OCI-LY7 (cell line): ENCODE measurements around the gene EIF2AK3. TPM values are rescaled to one million over a fixed set of nuclear protein-coding genes. Genes with fewer than 3 reads are reported as not detected.

ENCODE experiments used
- BruUV-seq: library from RNA; stranded (reverse); fragments of 400-500 nt; replicated peaks from 2 replicates; lab custom pipeline; 2021; lab: Mats Ljungman, UMichigan
- CTCF ChIA-PET: fragments of 300-600 bp; sonication (Branson Sonifier 250); formaldehyde crosslinking; loops from one replicate; lab custom pipeline; 2022; ENCODE audit warnings: antibody characterized with exemption; ENCODE audit not compliant: unreplicated experiment; lab: Charles Lee
- POLR2A ChIA-PET: fragments of 300-600 bp; sonication (Branson Sonifier 250); formaldehyde crosslinking; loops from one replicate; lab custom pipeline; 2022; ENCODE audit warnings: antibody characterized with exemption; lab: Charles Lee
- DNase-seq: peaks from one replicate; pipeline ENCODE4 v3.0.0-alpha.2; 2015; ENCODE audit warnings: low spot score
- H2AFZ ChIP-seq: fragments of 200-600 bp; sonication (generic), shearing (Covaris generic); 2 replicates; pipeline ENCODE4 v1.6.1; 2014; ENCODE audit warnings: mild to moderate bottlenecking, antibody characterized with exemption, low read length, moderate library complexity
- H3K27ac ChIP-seq: fragments of 200-600 bp; sonication (generic); 2 replicates; pipeline ENCODE4 v1.5.1; 2014; ENCODE audit warnings: mixed run types, low read depth, mild to moderate bottlenecking, moderate library complexity, low read length, inconsistent platforms; ENCODE audit not compliant: poor library complexity, severe bottlenecking
- H3K36me3 ChIP-seq: fragments of 200-600 bp; sonication (generic); 2 replicates; pipeline ENCODE4 v1.6.1; 2014; ENCODE audit warnings: mild to moderate bottlenecking, antibody characterized with exemption, low read length, moderate library complexity, mixed read lengths; ENCODE audit not compliant: insufficient read depth
- H3K4me1 ChIP-seq: fragments of 200-600 bp; sonication (generic); 2 replicates; pipeline ENCODE4 v1.5.1; 2014; ENCODE audit warnings: mild to moderate bottlenecking, low read length; ENCODE audit not compliant: insufficient read depth, poor library complexity, severe bottlenecking
- H3K4me2 ChIP-seq: fragments of 200-600 bp; sonication (generic); 2 replicates; pipeline ENCODE4 v1.6.1; 2014; ENCODE audit warnings: mild to moderate bottlenecking, low read length
- H3K4me3 ChIP-seq: fragments of 200-600 bp; sonication (generic); 2 replicates; pipeline ENCODE4 v1.5.1; 2014; ENCODE audit warnings: mild to moderate bottlenecking, low read depth, low read length; ENCODE audit not compliant: poor library complexity, severe bottlenecking
- H3K79me2 ChIP-seq: fragments of 200-600 bp; sonication (generic); 2 replicates; pipeline ENCODE4 v1.6.1; 2016; ENCODE audit warnings: low read depth, mild to moderate bottlenecking, low read length, moderate library complexity, mixed read lengths; ENCODE audit not compliant: insufficient read depth
- H3K9me2 ChIP-seq: fragments of 200-600 bp; sonication (generic); 2 replicates; pipeline ENCODE4 v1.6.1; 2016; ENCODE audit warnings: mild to moderate bottlenecking, low read length, mixed read lengths; ENCODE audit not compliant: insufficient read depth
- H3K9me3 ChIP-seq: fragments of 200-600 bp; sonication (generic); 2 replicates; pipeline ENCODE4 v1.6.1; 2014; ENCODE audit warnings: mild to moderate bottlenecking, mixed run types, low read length, mixed read lengths
- H4K20me1 ChIP-seq: fragments of 200-600 bp; sonication (generic); 2 replicates; pipeline ENCODE4 v1.6.1; 2014; ENCODE audit warnings: mild to moderate bottlenecking, antibody characterized with exemption, low read length, moderate library complexity, mixed read lengths; ENCODE audit not compliant: insufficient read depth
- CTCF ChIP-seq: fragments of 200-600 bp; sonication (generic); conservative IDR thresholded peaks from 2 replicates; pipeline ENCODE4 v1.5.1; 2014; ENCODE audit warnings: mild to moderate bottlenecking, antibody characterized with exemption, low read length, moderate library complexity, mixed read lengths
- EZH2phosphoT487 ChIP-seq: fragments of 200-600 bp; sonication (generic); IDR thresholded peaks from 2 replicates; pipeline ENCODE4 v1.6.1; 2018; ENCODE audit warnings: low read depth, borderline replicate concordance, mild to moderate bottlenecking, mixed run types, antibody characterized with exemption, low read length, moderate library complexity, mixed read lengths
- intact Hi-C: fragments of 100-400 bp; cut with micrococcal nuclease; formaldehyde crosslinking; loops from one replicate; pipeline ENCODE4 v1.10.0; 2022; ENCODE audit not compliant: unreplicated experiment
- total RNA-seq, 2 experiments: library from RNA; depleted of rRNA in 1 of 2; stranded (reverse); fragments of >200 nt in 1 of 2; shearing (Covaris generic) in 1 of 2; gene quantifications; 2 replicates each; pipeline ENCODE4 v1.2.3, GENCODE V29; 2014 to 2022

The EIF2AK3 gene
- total RNA-seq, 2 experiments from 2014 or later, result 49.4 to 64.5 TPM

- H3K27ac ChIP-seq, result no peak overlapping the region
- no peak overlapping the region for H2AFZ ChIP-seq
- no peaks in the 10 kb centered on the region for H3K9me3 ChIP-seq
- H3K4me3 ChIP-seq, result no peak overlapping the region
- ChIA-PET POLR2A (interaction anchor here (0.9 to 1.1 kb wide), 2 partner anchors 11 to 13 kb away, joined by 3 read pairs; no protein-coding TSS in a partner anchor), CTCF (interaction anchor here (1.0 kb wide), 1 partner anchor 11 kb away, joined by 3 read pairs; no protein-coding TSS in a partner anchor)
- H3K4me2 ChIP-seq, result no peak overlapping the region
- intact Hi-C loops, result no loop called here
- DNase-seq, result no peak
- no peaks in the 10 kb centered on the region for H3K4me1 ChIP-seq
- H4K20me1 ChIP-seq, result no peaks in the 10 kb centered on the region
- no peaks in the 10 kb centered on the region for H3K79me2 ChIP-seq
- TF ChIP-seq CTCF (no peak), EZH2phosphoT487 (no peak)
- no peaks in the 10 kb centered on the region for H3K36me3 ChIP-seq
- no peaks in the 10 kb centered on the region for H3K9me2 ChIP-seq
- no TSS peak for BruUV-seq
Measured at GRCh38 chr2:88658326-88658725, 31.1 kb upstream of the EIF2AK3 start.

- Histone ChIP-seq H3K9me3 (no peaks in the 10 kb centered on the region), H3K4me2 (no peak overlapping the region), H3K79me2 (no peaks in the 10 kb centered on the region), H3K4me3 (no peak overlapping the region), H3K9me2 (no peaks in the 10 kb centered on the region), H4K20me1 (no peaks in the 10 kb centered on the region), H3K4me1 (no peaks in the 10 kb centered on the region), H2AFZ (no peak overlapping the region), H3K36me3 (no peaks in the 10 kb centered on the region), H3K27ac (no peak overlapping the region)
- ChIA-PET POLR2A (interaction anchor here (0.6 to 1.1 kb wide), 4 partner anchors 10 to 48 kb away, joined by 3 read pairs; no protein-coding TSS in a partner anchor), CTCF (no interaction called here)
- intact Hi-C loops, result no loop called here
- BruUV-seq, result no TSS peak
- no peak for DNase-seq
- no peak for TF ChIP-seq EZH2phosphoT487
- no peak for TF ChIP-seq CTCF
Measured at GRCh38 chr2:88657131-88657530, 29.9 kb upstream of the EIF2AK3 start.

- Histone ChIP-seq H3K4me1 (no peaks in the 10 kb centered on the region), H3K9me3 (no peaks in the 10 kb centered on the region), H3K9me2 (no peaks in the 10 kb centered on the region), H2AFZ (no peak overlapping the region), H3K36me3 (no peaks in the 10 kb centered on the region), H3K4me2 (no peak overlapping the region), H3K79me2 (no peaks in the 10 kb centered on the region), H4K20me1 (no peaks in the 10 kb centered on the region), H3K27ac (no peak overlapping the region), H3K4me3 (no peak overlapping the region)
- intact Hi-C loops, result no loop called here
- CTCF ChIA-PET, result no interaction called here
- no peak for DNase-seq
- BruUV-seq, result no TSS peak
- no peak for TF ChIP-seq EZH2phosphoT487
- no peak for TF ChIP-seq CTCF
- POLR2A ChIA-PET, result interaction anchor here (0.8 to 1.1 kb wide), 3 partner anchors 10 to 47 kb away, joined by 3 read pairs; no protein-coding TSS in a partner anchor
Measured at GRCh38 chr2:88656690-88657089, 29.4 kb upstream of the EIF2AK3 start.
